GM19240 (cell line): ENCODE data around the gene NPY4R.
"Not testable (repeated sequence)": the region's sequence is repeated elsewhere in the genome, so short reads cannot be mapped to it uniquely, and the experiment has no call there.

Experiments
- DNase-seq: peaks from one replicate; pipeline ENCODE4 v3.0.0; 2011; ENCODE audit warnings: low spot score; ENCODE audit not compliant: insufficient read length

Gene NPY4R

GRCh38 chr10:46465765-46466164 lies at the start of gene NPY4R:
TSS of gene NPY4R (minus strand) at chr10:46465958. CDS start at chr10:46462635, 3,323 bp downstream.
- DNase-seq, result not testable (repeated sequence)

- no peak for DNase-seq
Observed at GRCh38 chr10:46515366-46515765, 49.6 kb upstream of the NPY4R start.

- DNase-seq, result no peak
Observed at GRCh38 chr10:46514899-46515298, 49.1 kb upstream of the NPY4R start.

- DNase-seq, result no peak
Observed at GRCh38 chr10:46514431-46514861, 48.7 kb upstream of the NPY4R start.

GRCh38 chr10:46513333-46513732 lies 47.6 kb upstream of the NPY4R start:
- not testable (repeated sequence) for DNase-seq

GRCh38 chr10:46512725-46513124 lies 47.0 kb upstream of the NPY4R start:
- DNase-seq, result not testable (repeated sequence)

GRCh38 chr10:46512002-46512401 lies 46.2 kb upstream of the NPY4R start:
- not testable (repeated sequence) for DNase-seq

- DNase-seq, result not testable (repeated sequence)
Observed at GRCh38 chr10:46499990-46500389, 34.2 kb upstream of the NPY4R start.

GRCh38 chr10:46498985-46499703 lies 33.4 kb upstream of the NPY4R start:
- DNase-seq, result not testable (repeated sequence)

- DNase-seq, result not testable (repeated sequence)
Observed at GRCh38 chr10:46497878-46498277, 32.1 kb upstream of the NPY4R start.

- DNase-seq, result not testable (repeated sequence)
Observed at GRCh38 chr10:46497401-46497800, 31.6 kb upstream of the NPY4R start.

- not testable (repeated sequence) for DNase-seq
Observed at GRCh38 chr10:46491364-46492114, 25.8 kb upstream of the NPY4R start.

- not testable (repeated sequence) for DNase-seq
Observed at GRCh38 chr10:46490285-46490684, 24.5 kb upstream of the NPY4R start.

GRCh38 chr10:46486459-46486858 lies 20.7 kb upstream of the NPY4R start:
- DNase-seq, result not testable (repeated sequence)

- DNase-seq, result not testable (repeated sequence)
Observed at GRCh38 chr10:46474746-46475320, 9.1 kb upstream of the NPY4R start.

- DNase-seq, result not testable (repeated sequence)
Observed at GRCh38 chr10:46473758-46474157, 8.0 kb upstream of the NPY4R start.

- DNase-seq, result not testable (repeated sequence)
Observed at GRCh38 chr10:46470134-46470533, 4.4 kb upstream of the NPY4R start.

- DNase-seq, result not testable (repeated sequence)
Observed at GRCh38 chr10:46468119-46468809, 2.5 kb upstream of the NPY4R start.

- DNase-seq, result not testable (repeated sequence)
Observed at GRCh38 chr10:46463608-46464007, 2.1 kb downstream of the NPY4R start.

GRCh38 chr10:46462276-46462675 lies 3.5 kb downstream of the NPY4R start:
- DNase-seq, result not testable (repeated sequence)

GRCh38 chr10:46459579-46459978 lies 6.2 kb downstream of the NPY4R start:
- DNase-seq, result not testable (repeated sequence)
